GM12874 (cell line): ENCODE results near the gene SLC39A5.

Experiments used
- TF ChIP-seq, protein P1 (sequence below): IDR thresholded peaks from 2 replicates; pipeline ENCODE4 v1.5.1; 2011; ENCODE audit warnings: low read depth, mild to moderate bottlenecking, control low read depth, low read length, moderate library complexity; ENCODE audit not compliant: insufficient read depth

SLC39A5 gene

DNA sequence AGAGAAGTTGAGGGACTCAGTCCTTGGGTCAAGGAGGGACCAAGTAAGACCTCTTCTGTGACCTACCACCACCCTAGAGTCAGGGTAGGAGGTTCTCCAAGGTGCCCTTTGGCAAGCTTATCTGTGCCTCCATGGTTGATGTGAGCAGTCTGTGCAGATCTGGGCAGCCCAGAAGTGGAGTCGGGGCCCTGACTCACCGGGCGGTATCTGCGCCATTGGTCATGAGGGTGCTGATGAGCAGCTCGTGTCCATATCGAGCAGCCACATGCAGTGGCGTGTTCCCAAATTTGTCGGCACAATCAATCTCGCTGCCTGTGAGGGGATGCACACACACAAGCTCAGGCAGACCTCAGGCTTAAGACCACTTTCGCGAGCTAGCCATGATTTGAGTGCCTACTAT, 23.2 kb downstream of the SLC39A5 start:
- TF ChIP-seq, protein P1, sequence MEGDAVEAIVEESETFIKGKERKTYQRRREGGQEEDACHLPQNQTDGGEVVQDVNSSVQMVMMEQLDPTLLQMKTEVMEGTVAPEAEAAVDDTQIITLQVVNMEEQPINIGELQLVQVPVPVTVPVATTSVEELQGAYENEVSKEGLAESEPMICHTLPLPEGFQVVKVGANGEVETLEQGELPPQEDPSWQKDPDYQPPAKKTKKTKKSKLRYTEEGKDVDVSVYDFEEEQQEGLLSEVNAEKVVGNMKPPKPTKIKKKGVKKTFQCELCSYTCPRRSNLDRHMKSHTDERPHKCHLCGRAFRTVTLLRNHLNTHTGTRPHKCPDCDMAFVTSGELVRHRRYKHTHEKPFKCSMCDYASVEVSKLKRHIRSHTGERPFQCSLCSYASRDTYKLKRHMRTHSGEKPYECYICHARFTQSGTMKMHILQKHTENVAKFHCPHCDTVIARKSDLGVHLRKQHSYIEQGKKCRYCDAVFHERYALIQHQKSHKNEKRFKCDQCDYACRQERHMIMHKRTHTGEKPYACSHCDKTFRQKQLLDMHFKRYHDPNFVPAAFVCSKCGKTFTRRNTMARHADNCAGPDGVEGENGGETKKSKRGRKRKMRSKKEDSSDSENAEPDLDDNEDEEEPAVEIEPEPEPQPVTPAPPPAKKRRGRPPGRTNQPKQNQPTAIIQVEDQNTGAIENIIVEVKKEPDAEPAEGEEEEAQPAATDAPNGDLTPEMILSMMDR, result no peak

DNA sequence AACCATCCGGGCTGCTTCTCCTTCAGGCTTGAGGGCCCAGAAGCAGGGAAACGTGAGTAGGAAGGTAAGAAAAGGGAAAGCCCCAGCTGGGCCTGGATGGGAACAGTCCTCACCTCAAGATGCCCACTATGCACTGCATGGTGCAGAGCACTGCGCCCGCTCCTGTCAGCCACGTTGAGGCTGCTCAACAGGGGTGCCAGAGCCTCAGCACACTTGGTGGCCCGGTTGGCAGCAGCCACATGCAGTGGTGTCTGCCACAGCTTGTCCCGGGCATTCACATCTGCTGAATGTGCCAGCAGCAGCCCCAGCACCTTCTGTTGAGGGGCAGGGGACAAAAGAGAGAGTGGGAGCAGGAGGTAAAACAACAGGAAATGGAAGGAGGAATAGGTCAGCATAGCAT, 25.8 kb downstream of the SLC39A5 start:
- TF ChIP-seq, protein P1, result no peak

DNA sequence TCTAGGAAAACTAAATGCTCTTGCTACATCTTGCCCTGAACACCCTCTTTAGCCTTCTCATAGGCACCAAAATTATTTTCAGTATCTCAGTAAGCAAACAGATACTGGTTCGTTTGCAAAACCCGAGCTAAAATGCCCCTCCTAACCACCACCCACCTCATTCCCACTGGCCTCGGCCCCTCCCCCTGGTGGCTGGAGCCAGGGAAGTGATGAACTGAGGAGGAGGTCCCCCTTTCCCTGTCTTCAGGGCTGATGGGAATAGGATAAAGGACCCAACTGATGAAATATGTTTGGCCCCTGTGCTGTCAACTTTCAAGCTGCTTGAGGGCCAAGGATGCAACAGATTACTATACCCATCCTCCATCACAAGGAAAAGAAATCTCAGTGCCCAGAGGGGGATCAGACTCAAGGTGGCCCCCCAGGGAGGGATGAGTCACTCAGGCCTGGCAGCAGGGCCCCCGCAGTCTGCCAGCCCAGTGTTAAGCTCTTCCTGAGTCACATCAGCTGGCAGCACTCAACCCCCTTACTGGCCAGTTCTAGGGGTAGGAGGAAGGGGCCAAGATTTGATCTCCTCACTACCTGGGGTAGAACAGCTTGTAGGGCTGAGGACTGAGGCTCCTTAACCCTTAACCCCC, 26.6 kb downstream of the SLC39A5 start:
- TF ChIP-seq, protein P1, result no peak

DNA sequence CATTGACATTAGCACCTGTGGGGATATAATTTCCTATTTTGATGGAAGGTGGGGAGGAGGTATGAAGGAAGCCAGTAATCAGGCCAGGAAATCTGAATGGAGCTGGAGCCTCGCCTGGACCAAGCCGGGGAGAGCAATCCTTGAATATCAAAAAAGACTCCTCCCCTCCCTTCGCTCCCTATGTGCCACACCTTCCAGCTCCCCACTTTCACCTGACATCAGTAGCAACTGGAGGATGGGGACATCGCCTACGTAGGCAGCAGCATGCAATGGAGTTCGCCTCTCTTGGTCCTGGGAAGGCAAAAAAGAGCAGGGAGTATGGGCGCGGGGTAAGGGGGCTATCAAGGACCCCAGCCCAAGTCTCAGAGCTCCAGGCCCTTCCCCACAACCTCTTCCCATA, 27.2 kb downstream of the SLC39A5 start:
- TF ChIP-seq, protein P1, result no peak

DNA sequence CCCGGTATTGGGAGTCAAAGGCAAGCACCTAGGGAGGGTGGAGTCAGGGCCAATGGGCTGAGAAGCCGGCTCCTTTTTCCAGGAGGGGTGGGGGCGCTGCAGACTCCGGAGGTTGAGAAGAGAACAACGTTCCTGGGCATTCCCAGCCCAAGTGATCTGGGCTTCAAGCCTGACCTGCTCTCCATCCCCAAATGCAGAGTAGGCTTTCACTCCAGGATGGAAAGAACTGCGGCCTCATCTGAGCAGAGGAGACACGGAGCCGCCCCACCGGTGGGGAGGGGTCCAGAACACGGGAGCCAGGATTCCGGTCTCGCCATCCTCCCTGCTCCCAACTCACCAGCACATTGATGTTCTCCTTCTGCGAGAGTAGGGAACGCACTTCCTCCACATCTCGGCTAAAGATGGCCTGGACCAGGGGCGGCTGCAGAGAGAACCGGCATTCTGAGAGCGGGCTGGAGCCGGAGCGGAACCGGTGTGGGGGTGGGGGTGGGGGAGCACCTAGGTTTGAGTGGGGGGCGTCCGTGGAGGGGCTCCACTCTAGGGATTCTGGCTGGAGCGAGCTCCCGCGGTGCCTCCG, 27.7 kb downstream of the SLC39A5 start:
- TF ChIP-seq, protein P1, result 0 out of 2 replicates have a peak, but pooled peaks have one; percentile 18

GRCh38 chr12:56258068-56258819, 28.4 kb downstream of the SLC39A5 start, which contains the start of gene ANKRD52:
Gene ANKRD52 (minus strand): TSS chr12:56258384. CDS start chr12:56258269, 115 bp downstream.
- TF ChIP-seq, protein P1, result peak; percentile 81

GRCh38 chr12:56258820-56259183, 29.0 kb downstream of the SLC39A5 start:
- TF ChIP-seq, protein P1, result no peak
